ENCODE results near the gene DCTN2. TPM values are rescaled to one million over a fixed set of nuclear protein-coding genes. Genes with fewer than 3 reads are reported as not detected.
"Not testable (repeated sequence)": the region's sequence is repeated elsewhere in the genome, so short reads cannot be mapped to it uniquely, and the experiment has no call there.

DCTN2 gene
- polyA plus RNA-seq, 1 experiment, result 167 TPM

- peaks cover 29% of the 10 kb centered on the region for H3K36me3 ChIP-seq (ENCODE audit: control insufficient read depth, insufficient read depth, low read length)
- no peaks in the 10 kb centered on the region for H3K27me3 ChIP-seq (ENCODE audit: control insufficient read depth, insufficient read depth, low read length)
- peak; percentile 92 for DNase-seq (ENCODE audit: low read depth)
- TF ChIP-seq, protein P1, sequence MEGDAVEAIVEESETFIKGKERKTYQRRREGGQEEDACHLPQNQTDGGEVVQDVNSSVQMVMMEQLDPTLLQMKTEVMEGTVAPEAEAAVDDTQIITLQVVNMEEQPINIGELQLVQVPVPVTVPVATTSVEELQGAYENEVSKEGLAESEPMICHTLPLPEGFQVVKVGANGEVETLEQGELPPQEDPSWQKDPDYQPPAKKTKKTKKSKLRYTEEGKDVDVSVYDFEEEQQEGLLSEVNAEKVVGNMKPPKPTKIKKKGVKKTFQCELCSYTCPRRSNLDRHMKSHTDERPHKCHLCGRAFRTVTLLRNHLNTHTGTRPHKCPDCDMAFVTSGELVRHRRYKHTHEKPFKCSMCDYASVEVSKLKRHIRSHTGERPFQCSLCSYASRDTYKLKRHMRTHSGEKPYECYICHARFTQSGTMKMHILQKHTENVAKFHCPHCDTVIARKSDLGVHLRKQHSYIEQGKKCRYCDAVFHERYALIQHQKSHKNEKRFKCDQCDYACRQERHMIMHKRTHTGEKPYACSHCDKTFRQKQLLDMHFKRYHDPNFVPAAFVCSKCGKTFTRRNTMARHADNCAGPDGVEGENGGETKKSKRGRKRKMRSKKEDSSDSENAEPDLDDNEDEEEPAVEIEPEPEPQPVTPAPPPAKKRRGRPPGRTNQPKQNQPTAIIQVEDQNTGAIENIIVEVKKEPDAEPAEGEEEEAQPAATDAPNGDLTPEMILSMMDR (IDR thresholded peaks at IDR 0.05; ENCODE audit: insufficient read depth, low read depth, low read length), result no peak
- H3K4me3 ChIP-seq (ENCODE audit: low read depth, low read length), result peak within 1 kb of the TSS; percentile 76
- ChIA-PET POLR2A (interaction anchor here (0.6 kb wide), 2 partner anchors 10 to 27 kb away, joined by 3 to 4 read pairs; partner anchors contain the start of gene DCTN2), CTCF (interaction anchor here (1.0 to 2.0 kb wide), 3 partner anchors 58 to 61 kb away, joined by 3 to 4 read pairs (median 3); no protein-coding TSS in a partner anchor)
Measured at GRCh38 chr12:57520053-57520818, 26.8 kb downstream of the DCTN2 start, which contains the start of gene DDIT3. Gene DDIT3, minus strand, starts transcription at chr12:57520514. Its CDS starts 3,108 bp downstream, at chr12:57517406.

DNA sequence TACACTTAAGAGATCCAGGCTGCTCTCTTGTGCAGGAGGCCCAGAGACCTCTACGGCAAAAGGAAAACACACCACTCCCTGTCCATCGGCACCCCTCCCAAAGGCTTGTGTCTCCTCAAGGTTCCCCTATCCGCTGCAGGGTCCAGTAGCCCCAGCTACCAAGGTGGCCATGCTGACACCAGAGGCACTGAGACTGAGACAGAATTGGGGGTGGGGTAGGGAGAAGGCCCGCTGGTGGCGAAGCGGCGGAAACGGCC lies 27.3 kb downstream of the DCTN2 start:
- ChIA-PET CTCF (interaction anchor here (1.0 to 2.0 kb wide), 2 partner anchors 58 to 61 kb away, joined by 3 to 4 read pairs; no protein-coding TSS in a partner anchor), POLR2A (interaction anchor here (0.6 kb wide), 1 partner anchor 10 kb away, joined by 4 read pairs; no protein-coding TSS in a partner anchor)
- peak overlapping the region; percentile 76 for H3K4me3 ChIP-seq (ENCODE audit: low read depth, low read length)
- DNase-seq (ENCODE audit: low read depth), result no peak
- peaks cover 30% of the 10 kb centered on the region for H3K36me3 ChIP-seq (ENCODE audit: control insufficient read depth, insufficient read depth, low read length)
- TF ChIP-seq, protein P1 (IDR thresholded peaks at IDR 0.05; ENCODE audit: insufficient read depth, low read depth, low read length), result no peak
- H3K27me3 ChIP-seq (ENCODE audit: control insufficient read depth, insufficient read depth, low read length), result no peaks in the 10 kb centered on the region

DNA sequence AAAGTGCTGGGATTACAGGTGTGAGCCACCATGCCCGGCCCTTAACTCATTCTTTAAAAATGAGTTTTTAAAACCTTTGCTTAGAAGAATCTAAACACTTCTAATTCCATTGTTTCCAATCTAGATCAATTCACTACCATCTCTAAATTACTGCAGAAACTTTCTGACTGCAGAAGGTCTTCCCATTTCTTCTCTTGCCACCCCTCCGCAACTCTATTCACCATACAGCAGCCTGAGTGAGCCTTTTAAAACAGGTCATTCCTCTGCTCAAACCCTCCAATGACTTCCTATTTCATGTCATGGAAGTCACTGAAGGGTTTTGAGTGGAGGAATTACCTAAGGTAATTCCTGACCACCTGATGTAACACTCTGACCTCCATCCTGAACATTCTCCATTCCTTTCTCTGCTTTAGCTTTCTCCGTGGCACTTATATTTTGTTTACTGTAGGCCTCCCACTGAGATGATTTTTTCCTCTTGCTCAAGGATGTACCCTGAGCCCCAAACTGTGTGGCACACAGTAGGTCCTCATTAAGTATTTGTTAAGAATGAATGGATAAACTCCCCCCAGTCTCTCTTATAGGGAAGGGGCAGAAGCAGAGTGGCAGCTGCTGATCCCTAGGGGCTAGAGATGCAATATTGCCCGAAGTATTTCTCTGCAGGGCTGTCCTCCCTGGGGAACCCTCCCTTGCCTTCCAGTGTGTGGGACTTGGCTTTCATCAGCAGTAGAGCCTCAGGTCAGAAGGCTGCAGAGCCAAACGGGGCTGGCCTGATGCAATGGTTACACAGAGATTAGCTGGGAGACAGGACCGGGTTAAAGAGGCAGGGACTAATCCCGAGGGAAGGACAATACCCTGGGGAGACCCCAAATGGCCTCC lies 27.8 kb downstream of the DCTN2 start:
- peak overlapping the region; percentile 76 for H3K4me3 ChIP-seq (ENCODE audit: low read depth, low read length)
- peaks cover 28% of the 10 kb centered on the region for H3K36me3 ChIP-seq (ENCODE audit: control insufficient read depth, insufficient read depth, low read length)
- TF ChIP-seq, protein P1 (IDR thresholded peaks at IDR 0.05; ENCODE audit: insufficient read depth, low read depth, low read length), result no peak
- no peaks in the 10 kb centered on the region for H3K27me3 ChIP-seq (ENCODE audit: control insufficient read depth, insufficient read depth, low read length)
- no peak for DNase-seq (ENCODE audit: low read depth)
- POLR2A ChIA-PET, result no interaction called here
- CTCF ChIA-PET, result interaction anchor here (1.0 to 2.0 kb wide), 2 partner anchors 57 to 60 kb away, joined by 3 to 4 read pairs; no protein-coding TSS in a partner anchor

- no peak for DNase-seq (ENCODE audit: low read depth)
- H3K36me3 ChIP-seq (ENCODE audit: control insufficient read depth, insufficient read depth, low read length), result peaks cover 29% of the 10 kb centered on the region
- H3K27me3 ChIP-seq (ENCODE audit: control insufficient read depth, insufficient read depth, low read length), result no peaks in the 10 kb centered on the region
- TF ChIP-seq, protein P1 (IDR thresholded peaks at IDR 0.05; ENCODE audit: insufficient read depth, low read depth, low read length), result no peak
- ChIA-PET CTCF (interaction anchor here (0.8 kb wide), 1 partner anchor 55 kb away, joined by 4 read pairs; no protein-coding TSS in a partner anchor), POLR2A (interaction anchor here (0.6 to 0.9 kb wide), 2 partner anchors 52 to 125 kb away, joined by 3 to 4 read pairs; no protein-coding TSS in a partner anchor)
- peak overlapping the region; percentile 76 for H3K4me3 ChIP-seq (ENCODE audit: low read depth, low read length)
Measured at GRCh38 chr12:57518176-57518919, 28.6 kb downstream of the DCTN2 start.

- ChIA-PET CTCF (interaction anchor here (0.8 kb wide), 1 partner anchor 55 kb away, joined by 4 read pairs; no protein-coding TSS in a partner anchor), POLR2A (interaction anchor here (0.6 to 0.9 kb wide), 2 partner anchors 52 to 126 kb away, joined by 3 to 4 read pairs; no protein-coding TSS in a partner anchor)
- not testable (repeated sequence) for DNase-seq (ENCODE audit: low read depth); H3K27me3 ChIP-seq (ENCODE audit: control insufficient read depth, insufficient read depth, low read length)
- H3K4me3 ChIP-seq (ENCODE audit: low read depth, low read length), result peak overlapping the region; percentile 76
- peaks cover 33% of the 10 kb centered on the region for H3K36me3 ChIP-seq (ENCODE audit: control insufficient read depth, insufficient read depth, low read length)
Measured at GRCh38 chr12:57517718-57518117, 29.3 kb downstream of the DCTN2 start.

Measured in BJ (cell line).